ENCODE data around the gene THSD4. TPM values are rescaled to one million over a fixed set of nuclear protein-coding genes. Genes with fewer than 3 reads are reported as not detected.

The THSD4 gene
- total RNA-seq, 6 donors from 2014 or later, result 16.8 to 39.7 (median 21.7) TPM

DNA sequence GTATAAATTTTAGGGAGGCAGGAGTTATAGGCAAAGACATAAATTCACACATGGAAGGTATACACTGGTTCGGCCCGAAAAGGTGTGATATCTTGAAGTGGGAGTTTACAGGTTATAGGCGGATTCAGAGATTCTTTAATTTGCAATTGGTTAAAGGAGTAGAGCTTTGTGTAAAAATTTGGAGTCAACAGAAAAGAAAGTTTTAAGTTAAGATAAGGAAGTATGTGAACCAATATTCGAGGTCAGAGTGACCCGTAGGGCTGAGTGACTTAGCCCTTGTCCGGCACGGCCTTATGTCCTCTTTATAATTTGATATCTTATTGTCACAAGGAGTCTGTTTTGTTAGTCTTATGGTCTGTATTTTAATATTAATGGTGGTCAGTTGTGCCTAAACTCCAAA is 10.6 kb upstream of the THSD4 start:
- H3K4me3 ChIP-seq, result no peak overlapping the region
- WGBS, 2 donors, result 93 to 96% methylated on average over 7 of the region's 7 CpGs
- H3K27ac ChIP-seq, result no peak overlapping the region
- no peaks in the 10 kb centered on the region for H3K27me3 ChIP-seq
- TF ChIP-seq CTCF (IDR thresholded peaks at IDR 0.05) (no peak), POLR2A (IDR thresholded peaks at IDR 0.05) (no peak), POLR2AphosphoS5 (IDR thresholded peaks at IDR 0.05) (no peak), EP300 (IDR thresholded peaks at IDR 0.05) (no peak)
- H3K36me3 ChIP-seq, result no peaks in the 10 kb centered on the region
- no peaks in the 10 kb centered on the region for H3K4me1 ChIP-seq
- ATAC-seq (ENCODE audit: low FRiP score in 2 of 2) (no peak), DNase-seq (no peak)
- no peaks in the 10 kb centered on the region for H3K9me3 ChIP-seq

DNA sequence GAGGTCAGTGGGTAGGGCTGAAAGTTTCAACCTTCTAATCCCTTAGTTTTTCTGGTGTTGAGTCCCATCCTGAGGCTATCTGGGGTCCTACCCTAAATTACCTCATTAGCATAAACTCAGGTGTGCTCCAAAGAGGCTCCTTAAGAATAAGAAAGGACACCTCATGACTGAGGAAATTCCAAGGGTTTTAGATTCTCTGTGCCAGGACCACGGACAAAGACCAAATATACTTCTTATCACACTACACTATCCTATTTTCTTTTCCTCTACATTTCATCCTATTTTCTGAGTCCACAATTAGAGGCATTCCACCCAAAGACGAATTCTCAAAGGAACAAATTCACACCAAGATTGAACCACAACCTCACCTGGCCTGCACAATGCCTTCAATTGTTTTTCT is 9.8 kb upstream of the THSD4 start:
- no peaks in the 10 kb centered on the region for H3K4me1 ChIP-seq

DNA sequence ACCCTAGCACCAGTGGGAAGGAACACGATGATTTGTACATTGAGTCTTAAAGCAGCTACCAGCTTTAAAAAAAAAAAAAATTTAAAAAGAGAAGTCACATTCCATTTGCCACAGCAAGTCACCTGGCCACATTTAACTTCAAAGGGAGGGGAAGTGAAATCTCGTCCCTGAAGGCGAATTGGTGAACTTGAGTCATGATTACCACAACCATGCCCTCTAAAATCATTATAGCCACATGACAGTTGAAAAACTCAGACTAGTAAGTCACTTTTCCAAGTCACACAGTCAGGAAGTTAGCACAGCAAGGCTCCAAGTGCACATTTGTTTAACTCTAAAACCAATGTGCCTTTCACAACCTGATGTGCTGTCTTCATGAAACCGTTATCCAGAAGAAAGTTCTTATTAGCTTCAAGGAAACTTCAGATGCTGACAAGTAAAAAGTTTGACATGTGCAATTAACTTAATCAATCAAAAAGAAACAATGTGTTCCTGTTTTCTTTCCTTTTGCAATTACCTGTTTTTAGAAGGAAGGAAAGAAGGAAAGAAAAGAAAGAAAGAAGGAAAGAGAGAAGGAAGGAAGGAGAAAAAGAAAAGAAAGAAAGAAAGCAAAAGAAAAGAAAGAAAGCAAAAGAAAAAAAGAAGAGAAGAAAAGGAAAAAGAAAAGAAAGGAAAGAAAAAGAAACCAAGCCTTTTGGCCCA is 8.3 kb upstream of the THSD4 start:
- no peaks in the 10 kb centered on the region for H3K27me3 ChIP-seq
- no peak overlapping the region for H3K27ac ChIP-seq
- no peak overlapping the region for H3K4me3 ChIP-seq
- DNase-seq (no peak), ATAC-seq (ENCODE audit: low FRiP score in 2 of 2) (no peak)
- H3K4me1 ChIP-seq, result no peaks in the 10 kb centered on the region
- no peaks in the 10 kb centered on the region for H3K9me3 ChIP-seq
- WGBS, 2 donors, result 57 to 73% methylated on average over 4 of the region's 4 CpGs
- no peaks in the 10 kb centered on the region for H3K36me3 ChIP-seq
- no peak for TF ChIP-seq POLR2AphosphoS5 (IDR thresholded peaks at IDR 0.05)
- no peak for TF ChIP-seq EP300 (IDR thresholded peaks at IDR 0.05)
- TF ChIP-seq CTCF (IDR thresholded peaks at IDR 0.05), result no peak
- no peak for TF ChIP-seq POLR2A (IDR thresholded peaks at IDR 0.05)

More for the DNA sequence above, 9.8 kb upstream of the THSD4 start:
- Histone ChIP-seq H3K9me3 (no peaks in the 10 kb centered on the region), H3K27me3 (no peaks in the 10 kb centered on the region), H3K4me3 (no peak overlapping the region), H3K27ac (no peak overlapping the region), H3K36me3 (no peaks in the 10 kb centered on the region)
- ATAC-seq (ENCODE audit: low FRiP score in 2 of 2) (no peak), DNase-seq (no peak)
- TF ChIP-seq CTCF (IDR thresholded peaks at IDR 0.05) (no peak), EP300 (IDR thresholded peaks at IDR 0.05) (no peak), POLR2AphosphoS5 (IDR thresholded peaks at IDR 0.05) (no peak), POLR2A (IDR thresholded peaks at IDR 0.05) (no peak)
- WGBS, 2 donors, result 89 to 90% methylated on average over 2 of the region's 2 CpGs

DNA sequence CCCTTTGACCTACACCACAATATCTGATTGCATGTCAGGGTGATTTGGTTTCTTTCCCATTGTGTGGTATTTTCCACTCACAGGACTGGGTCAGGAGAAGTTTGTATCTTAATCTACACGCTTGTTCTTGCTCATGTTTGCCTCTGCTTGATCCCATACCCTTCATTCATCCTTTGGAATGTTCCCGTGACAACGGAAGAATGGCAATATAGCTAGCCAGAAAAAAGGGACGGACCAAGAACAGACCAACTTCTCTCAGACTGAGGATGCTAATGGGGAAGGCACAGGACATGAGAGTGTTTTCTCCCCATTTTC is 7.8 kb upstream of the THSD4 start:
- Histone ChIP-seq H3K4me3 (no peak overlapping the region), H3K27ac (no peak overlapping the region), H3K4me1 (no peaks in the 10 kb centered on the region), H3K9me3 (no peaks in the 10 kb centered on the region), H3K27me3 (no peaks in the 10 kb centered on the region), H3K36me3 (no peaks in the 10 kb centered on the region)
- TF ChIP-seq POLR2AphosphoS5 (IDR thresholded peaks at IDR 0.05), result no peak
- TF ChIP-seq POLR2A (IDR thresholded peaks at IDR 0.05), result no peak
- DNase-seq, result no peak
- ATAC-seq (ENCODE audit: low FRiP score in 2 of 2), result no peak
- 77 to 95% methylated on average over 4 of the region's 4 CpGs for WGBS, 2 donors

GRCh38 chr15:71109130-71109529 is 6.1 kb upstream of the THSD4 start:
- Histone ChIP-seq H3K27ac (no peak overlapping the region), H3K36me3 (no peaks in the 10 kb centered on the region), H3K4me1 (peaks cover 0 to 3% (median 0%) of the 10 kb centered on the region in 4 donors), H3K27me3 (no peaks in the 10 kb centered on the region), H3K4me3 (no peak overlapping the region), H3K9me3 (no peaks in the 10 kb centered on the region)
- ATAC-seq (ENCODE audit: low FRiP score in 2 of 2) (no peak), DNase-seq (no peak)
- no peak for TF ChIP-seq CTCF (IDR thresholded peaks at IDR 0.05)
- no peak for TF ChIP-seq POLR2AphosphoS5 (IDR thresholded peaks at IDR 0.05)
- no peak for TF ChIP-seq EP300 (IDR thresholded peaks at IDR 0.05)
- no peak for TF ChIP-seq POLR2A (IDR thresholded peaks at IDR 0.05)
- WGBS, 2 donors, result 76 to 81% methylated on average over 4 of the region's 4 CpGs

Measured in upper lobe of left lung (tissue), 6 donors.